ENCODE measurements around the gene ICAM2. TPM values are rescaled to one million over a fixed set of nuclear protein-coding genes. Genes with fewer than 3 reads are reported as not detected.

The ICAM2 gene
- 34.3 TPM for total RNA-seq
- 10 to 100 TPM; 26.4 to 35.1 (median 30.3) TPM for polyA plus RNA-seq (ENCODE audit: insufficient read depth in 1 of 8, insufficient read length in 8 of 8, low replicate concordance in 1 of 8)
- long read RNA-seq, donor 1, partial matches to known transcripts, result 0 of 3 reads
- long read RNA-seq, donor 1, other reads (novel, unspliced or antisense), result 0 of 3 reads
- long read RNA-seq, donor 2, partial matches to known transcripts, result 0 of 1 reads
- long read RNA-seq, donor 2, other reads (novel, unspliced or antisense), result 0 of 1 reads
- long read RNA-seq, donor 3, transcript ICAM2-208 (5 exons, 1,103 nt), result major isoform, 5 of 10 reads
- long read RNA-seq, donor 3, partial matches to known transcripts, result 0 of 10 reads
- long read RNA-seq, donor 3, other reads (novel, unspliced or antisense), result 0 of 10 reads
- long read RNA-seq, donor 4, transcript ICAM2-203 (4 exons, 1,221 nt), result major isoform, 6 of 9 reads
- long read RNA-seq, donor 4, partial matches to known transcripts, result 0 of 9 reads
- long read RNA-seq, donor 4, other reads (novel, unspliced or antisense), result 0 of 9 reads
- long read RNA-seq, donor 5, transcript ICAM2-203 (4 exons, 1,221 nt), result major isoform, 22 of 36 reads
- long read RNA-seq, donor 5, transcript ICAM2-208 (5 exons, 1,103 nt), result minor isoform, 10 of 36 reads
- long read RNA-seq, donor 5, partial matches to known transcripts, result 0 of 36 reads
- long read RNA-seq, donor 5, other reads (novel, unspliced or antisense), result 0 of 36 reads
- long read RNA-seq, donor 6, transcript ICAM2-203 (4 exons, 1,221 nt), result major isoform, 18 of 29 reads
- long read RNA-seq, donor 6, transcript ICAM2-208 (5 exons, 1,103 nt), result minor isoform, 8 of 29 reads
- long read RNA-seq, donor 6, partial matches to known transcripts, result 0 of 29 reads
- long read RNA-seq, donor 6, other reads (novel, unspliced or antisense), result 0 of 29 reads
- long read RNA-seq, donor 7, transcript ICAM2-208 (5 exons, 1,103 nt), result minor isoform, 6 of 21 reads
- long read RNA-seq, donor 7, transcript ICAM2-203 (4 exons, 1,221 nt), result major isoform, 14 of 21 reads
- long read RNA-seq, donor 7, partial matches to known transcripts, result 0 of 21 reads
- long read RNA-seq, donor 7, other reads (novel, unspliced or antisense), result 0 of 21 reads
- long read RNA-seq, donor 8, transcript ICAM2-203 (4 exons, 1,221 nt), result major isoform, 12 of 22 reads
- long read RNA-seq, donor 8, transcript ICAM2-208 (5 exons, 1,103 nt), result minor isoform, 8 of 22 reads
- long read RNA-seq, donor 8, partial matches to known transcripts, result 0 of 22 reads
- long read RNA-seq, donor 8, other reads (novel, unspliced or antisense), result 0 of 22 reads
- long read RNA-seq, donor 9, partial matches to known transcripts, result 0 of 8 reads
- long read RNA-seq, donor 9, other reads (novel, unspliced or antisense), result 0 of 8 reads
- long read RNA-seq, donor 10, transcript ICAM2-203 (4 exons, 1,221 nt), result major isoform, 8 of 15 reads
- long read RNA-seq, donor 10, transcript ICAM2-208 (5 exons, 1,103 nt), result minor isoform, 6 of 15 reads
- long read RNA-seq, donor 10, partial matches to known transcripts, result 0 of 15 reads
- long read RNA-seq, donor 10, other reads (novel, unspliced or antisense), result 0 of 15 reads
- long read RNA-seq, donor 11, transcript ICAM2-208 (5 exons, 1,103 nt), result minor isoform, 6 of 16 reads
- long read RNA-seq, donor 11, transcript ICAM2-203 (4 exons, 1,221 nt), result major isoform, 10 of 16 reads
- long read RNA-seq, donor 11, partial matches to known transcripts, result 0 of 16 reads
- long read RNA-seq, donor 11, other reads (novel, unspliced or antisense), result 0 of 16 reads

DNA sequence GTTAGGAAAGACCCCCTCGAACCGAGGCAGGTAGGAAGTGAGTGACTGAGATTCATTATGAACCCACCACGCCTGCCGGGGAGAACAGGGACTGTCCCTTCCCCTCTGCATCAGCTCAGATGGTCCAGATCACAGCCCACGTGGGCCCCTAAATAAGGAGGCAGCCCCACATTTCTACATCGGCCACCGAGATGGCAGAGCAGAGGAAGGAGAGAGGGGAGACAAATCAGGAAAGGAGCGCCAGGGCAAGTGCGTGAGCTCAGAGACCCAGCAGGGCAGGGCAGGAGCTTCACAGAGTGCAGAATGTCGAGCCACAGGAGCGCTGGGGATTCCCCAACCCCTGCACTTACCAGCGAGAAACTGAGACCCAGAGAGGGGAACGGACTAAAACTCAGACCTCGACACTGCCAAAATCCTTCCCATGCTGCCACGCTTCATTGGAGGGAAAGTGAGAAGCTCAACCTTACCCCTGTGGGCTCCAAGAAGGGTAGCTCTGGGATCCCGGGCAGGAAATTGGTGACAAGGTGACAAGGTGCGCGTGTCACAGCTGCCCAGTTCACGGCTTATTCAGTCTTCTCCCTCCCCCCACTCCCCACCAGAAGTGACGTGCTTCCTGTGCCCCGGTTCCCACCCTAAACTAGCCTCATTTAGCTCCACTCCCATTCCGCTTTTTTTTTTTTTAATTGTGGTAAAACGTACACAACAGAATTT is at the start of gene ICAM2:
Gene ICAM2, minus strand, starts transcription at position 578 of the 711 bp plus-strand sequence. CDS start 13,942 bp downstream, outside the sequence.
- no peaks in the 10 kb centered on the region for H3K36me3 ChIP-seq (ENCODE audit: control insufficient read depth, insufficient read depth, low read length)
- WGBS (ENCODE audit: insufficient coverage), result 21% methylated on average over 16 of the region's 23 CpGs
- peak within 1 kb of the TSS; percentile 90 for H3K27ac ChIP-seq (ENCODE audit: low read length)
- H3K27me3 ChIP-seq (ENCODE audit: control insufficient read depth, insufficient read depth, low read length), result no peaks in the 10 kb centered on the region
- peak within 1 kb of the TSS; percentile 39 for H3K4me3 ChIP-seq (ENCODE audit: low read length)
- peaks cover 8% of the 10 kb centered on the region for H3K4me1 ChIP-seq (ENCODE audit: control insufficient read depth, insufficient read depth, low read length)
- H3K9me3 ChIP-seq (replicated peaks; ENCODE audit: control insufficient read depth, low read depth, low read length), result no peaks in the 10 kb centered on the region
- peak; percentile 57 for DNase-seq

DNA sequence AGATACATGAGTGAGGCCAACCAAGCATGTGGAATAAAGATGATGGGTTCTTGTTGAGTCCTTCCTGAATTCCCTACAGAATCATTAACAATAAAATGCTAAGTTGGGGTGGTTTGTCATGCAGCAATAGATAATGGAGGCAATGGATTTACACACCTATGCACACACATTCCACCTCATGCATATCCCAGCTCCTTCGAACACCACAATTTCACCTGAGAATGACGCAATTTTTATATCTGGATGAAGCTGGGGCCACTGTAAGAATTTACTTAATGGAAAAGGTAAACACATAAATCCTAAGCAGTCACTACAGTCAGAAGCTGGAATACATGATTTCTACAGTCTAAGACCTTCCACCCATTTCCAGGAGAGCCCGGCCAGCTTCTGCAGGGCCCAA is 49.8 kb upstream of the ICAM2 start:
- Histone ChIP-seq H3K36me3 (ENCODE audit: control insufficient read depth, insufficient read depth, low read length) (peaks cover 53% of the 10 kb centered on the region), H3K4me3 (ENCODE audit: low read length) (no peak overlapping the region), H3K4me1 (ENCODE audit: control insufficient read depth, insufficient read depth, low read length) (no peaks in the 10 kb centered on the region), H3K27ac (ENCODE audit: low read length) (no peak overlapping the region), H3K27me3 (ENCODE audit: control insufficient read depth, insufficient read depth, low read length) (no peaks in the 10 kb centered on the region), H3K9me3 (replicated peaks; ENCODE audit: control insufficient read depth, low read depth, low read length) (peaks cover 13% of the 10 kb centered on the region)
- WGBS (ENCODE audit: insufficient coverage), result no CpG with 5 or more reads among the region's 3 CpGs
- no peak for DNase-seq

DNA sequence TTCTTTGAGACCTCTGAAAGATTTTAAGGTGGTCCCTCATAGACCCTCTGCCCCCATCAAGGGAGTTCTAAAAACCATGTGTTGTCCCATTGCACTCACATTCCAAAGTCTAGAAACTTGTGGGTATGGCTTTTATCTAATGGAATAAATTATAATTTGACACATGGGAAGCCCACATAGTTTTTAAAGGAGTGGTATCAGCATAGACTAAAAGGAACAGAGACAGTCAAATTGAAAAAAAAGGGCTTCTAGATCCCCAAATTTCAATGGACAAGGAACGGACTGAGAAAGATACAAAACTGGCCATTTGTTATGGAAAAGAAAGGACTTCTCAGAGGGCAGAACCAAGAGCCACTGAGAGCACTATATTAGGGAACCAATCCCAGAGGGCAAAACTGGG is 48.7 kb upstream of the ICAM2 start:
- 100% methylated on average over 1 of the region's 1 CpG for WGBS (ENCODE audit: insufficient coverage)
- H3K36me3 ChIP-seq (ENCODE audit: control insufficient read depth, insufficient read depth, low read length), result peaks cover 61% of the 10 kb centered on the region
- H3K9me3 ChIP-seq (replicated peaks; ENCODE audit: control insufficient read depth, low read depth, low read length), result peaks cover 13% of the 10 kb centered on the region
- no peaks in the 10 kb centered on the region for H3K4me1 ChIP-seq (ENCODE audit: control insufficient read depth, insufficient read depth, low read length)
- H3K27ac ChIP-seq (ENCODE audit: low read length), result no peak overlapping the region
- H3K4me3 ChIP-seq (ENCODE audit: low read length), result no peak overlapping the region
- H3K27me3 ChIP-seq (ENCODE audit: control insufficient read depth, insufficient read depth, low read length), result no peaks in the 10 kb centered on the region
- DNase-seq, result no peak

DNA sequence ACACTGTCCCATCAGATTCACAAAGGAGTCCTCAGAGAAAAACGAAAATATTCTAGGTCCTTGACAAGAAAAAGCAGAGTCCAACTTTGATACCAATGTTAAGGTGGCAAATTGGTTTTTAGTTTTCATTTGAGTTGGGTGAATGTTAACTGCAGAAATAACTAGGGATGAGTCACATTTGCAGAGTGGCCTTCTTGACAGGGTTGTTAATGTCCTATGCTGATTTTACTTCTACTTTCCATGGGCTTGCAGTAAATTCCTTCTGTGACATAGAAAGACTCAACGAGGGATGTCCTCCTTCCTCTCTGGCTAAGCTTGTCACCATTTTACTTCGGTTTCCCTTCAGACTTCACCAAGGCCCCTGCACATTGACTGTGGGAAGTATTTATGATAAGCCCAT is 47.2 kb upstream of the ICAM2 start:
- no CpG with 5 or more reads among the region's 3 CpGs for WGBS (ENCODE audit: insufficient coverage)
- Histone ChIP-seq H3K27ac (ENCODE audit: low read length) (no peak overlapping the region), H3K9me3 (replicated peaks; ENCODE audit: control insufficient read depth, low read depth, low read length) (peaks cover 13% of the 10 kb centered on the region), H3K27me3 (ENCODE audit: control insufficient read depth, insufficient read depth, low read length) (no peaks in the 10 kb centered on the region), H3K36me3 (ENCODE audit: control insufficient read depth, insufficient read depth, low read length) (peaks cover 64% of the 10 kb centered on the region), H3K4me3 (ENCODE audit: low read length) (no peak overlapping the region), H3K4me1 (ENCODE audit: control insufficient read depth, insufficient read depth, low read length) (no peaks in the 10 kb centered on the region)
- no peak for DNase-seq

DNA sequence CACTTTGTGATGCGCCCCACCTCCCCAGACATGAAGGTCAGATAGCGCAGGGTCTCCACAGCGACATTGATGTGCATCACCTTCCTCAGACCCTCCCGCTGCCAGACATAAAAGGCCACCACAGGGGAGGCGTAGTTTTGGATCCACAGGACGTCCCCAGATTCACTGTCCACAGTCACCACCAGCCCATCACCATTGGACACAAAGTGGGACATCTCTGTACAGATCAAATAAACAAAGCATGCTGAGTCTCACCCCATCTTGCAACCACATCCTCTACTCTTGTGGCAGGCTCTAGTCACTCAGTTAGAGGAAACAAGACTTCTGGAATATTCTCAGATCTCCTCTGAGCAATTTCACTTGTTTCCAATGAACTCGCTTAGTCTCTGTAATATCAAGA is 46.3 kb upstream of the ICAM2 start:
- 89% methylated on average over 6 of the region's 7 CpGs for WGBS (ENCODE audit: insufficient coverage)
- H3K27ac ChIP-seq (ENCODE audit: low read length), result no peak overlapping the region

DNA sequence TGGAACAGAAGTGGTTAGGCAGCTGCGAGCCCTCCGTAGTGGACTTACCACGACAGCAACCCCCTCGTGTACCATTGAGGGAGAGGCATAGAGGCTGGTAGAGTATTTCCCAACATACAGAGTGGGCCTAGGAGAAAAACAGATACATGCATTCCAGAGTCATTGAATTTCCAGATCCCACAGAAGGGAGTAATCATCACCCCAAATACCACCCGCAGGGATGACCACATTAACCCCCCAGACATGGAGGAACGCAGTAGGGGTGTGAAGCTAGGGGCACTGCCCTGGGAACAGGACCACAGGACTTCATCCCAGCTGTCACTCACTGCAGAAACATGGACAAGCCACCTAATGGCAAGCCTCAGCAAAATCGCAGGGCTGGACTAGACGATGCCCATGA is 44.7 kb upstream of the ICAM2 start:
- 73% methylated on average over 2 of the region's 8 CpGs for WGBS (ENCODE audit: insufficient coverage)
- no peaks in the 10 kb centered on the region for H3K27me3 ChIP-seq (ENCODE audit: control insufficient read depth, insufficient read depth, low read length)
- DNase-seq, result no peak
- peaks cover 13% of the 10 kb centered on the region for H3K9me3 ChIP-seq (replicated peaks; ENCODE audit: control insufficient read depth, low read depth, low read length)
- no peak overlapping the region for H3K27ac ChIP-seq (ENCODE audit: low read length)
- H3K36me3 ChIP-seq (ENCODE audit: control insufficient read depth, insufficient read depth, low read length), result peaks cover 56% of the 10 kb centered on the region
- H3K4me1 ChIP-seq (ENCODE audit: control insufficient read depth, insufficient read depth, low read length), result no peaks in the 10 kb centered on the region
- H3K4me3 ChIP-seq (ENCODE audit: low read length), result no peak overlapping the region

More for the DNA sequence above, 46.3 kb upstream of the ICAM2 start:
- Histone ChIP-seq H3K9me3 (replicated peaks; ENCODE audit: control insufficient read depth, low read depth, low read length) (peaks cover 13% of the 10 kb centered on the region), H3K27me3 (ENCODE audit: control insufficient read depth, insufficient read depth, low read length) (no peaks in the 10 kb centered on the region), H3K36me3 (ENCODE audit: control insufficient read depth, insufficient read depth, low read length) (peaks cover 60% of the 10 kb centered on the region), H3K4me3 (ENCODE audit: low read length) (no peak overlapping the region), H3K4me1 (ENCODE audit: control insufficient read depth, insufficient read depth, low read length) (no peaks in the 10 kb centered on the region)
- no peak for DNase-seq

DNA sequence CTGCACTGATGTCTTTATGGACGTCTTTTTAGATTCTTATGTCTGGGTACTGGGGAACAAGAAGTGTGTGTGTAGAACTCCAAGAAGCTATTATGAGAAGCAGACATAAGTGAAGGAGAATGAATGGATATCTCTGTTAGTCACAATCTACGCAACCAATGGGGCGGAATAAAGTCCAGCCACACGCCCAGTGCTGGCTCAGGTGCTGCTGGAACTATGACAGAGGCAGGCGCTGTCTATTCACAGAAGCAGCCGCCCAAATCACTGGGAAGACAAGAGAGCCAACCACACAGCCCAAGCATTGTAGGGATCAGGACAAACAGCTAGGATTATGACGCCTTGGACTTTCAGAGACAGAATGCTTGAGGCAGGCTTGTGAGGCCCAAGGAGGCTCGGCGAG is 43.9 kb upstream of the ICAM2 start:
- 87% methylated on average over 9 of the region's 9 CpGs for WGBS (ENCODE audit: insufficient coverage)

DNA sequence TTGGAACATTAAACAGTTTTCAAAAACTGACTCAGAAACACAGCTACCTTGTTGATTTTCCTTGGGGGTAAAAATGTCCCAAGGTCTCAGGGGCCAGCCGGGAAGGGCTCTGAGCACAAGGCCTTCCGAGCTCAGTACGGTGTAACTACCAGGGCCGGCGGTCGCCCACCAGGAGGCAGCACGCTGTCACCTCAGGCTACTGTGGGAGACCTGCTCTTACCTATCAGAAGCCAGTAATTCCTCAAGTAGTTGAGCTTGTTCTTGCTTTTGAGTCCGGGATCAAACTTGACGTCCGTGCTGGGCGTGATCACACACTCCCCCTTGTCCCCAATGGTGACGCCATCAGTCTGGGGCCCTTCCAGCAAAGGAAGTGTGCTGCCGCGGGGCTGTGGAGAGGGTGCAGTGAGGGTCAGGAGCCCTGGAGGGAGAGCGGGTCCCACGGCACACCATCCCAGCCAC is 43.4 kb upstream of the ICAM2 start:
- peaks cover 52% of the 10 kb centered on the region for H3K36me3 ChIP-seq (ENCODE audit: control insufficient read depth, insufficient read depth, low read length)
- WGBS (ENCODE audit: insufficient coverage), result 58% methylated on average over 9 of the region's 16 CpGs
- no peak overlapping the region for H3K27ac ChIP-seq (ENCODE audit: low read length)
- H3K27me3 ChIP-seq (ENCODE audit: control insufficient read depth, insufficient read depth, low read length), result no peaks in the 10 kb centered on the region
- no peak overlapping the region for H3K4me3 ChIP-seq (ENCODE audit: low read length)
- H3K9me3 ChIP-seq (replicated peaks; ENCODE audit: control insufficient read depth, low read depth, low read length), result peaks cover 3% of the 10 kb centered on the region
- no peaks in the 10 kb centered on the region for H3K4me1 ChIP-seq (ENCODE audit: control insufficient read depth, insufficient read depth, low read length)
- peak; percentile 18 for DNase-seq

More for the DNA sequence above, 43.9 kb upstream of the ICAM2 start:
- DNase-seq, result no peak
- Histone ChIP-seq H3K4me3 (ENCODE audit: low read length) (no peak overlapping the region), H3K9me3 (replicated peaks; ENCODE audit: control insufficient read depth, low read depth, low read length) (peaks cover 7% of the 10 kb centered on the region), H3K27me3 (ENCODE audit: control insufficient read depth, insufficient read depth, low read length) (no peaks in the 10 kb centered on the region), H3K36me3 (ENCODE audit: control insufficient read depth, insufficient read depth, low read length) (peaks cover 53% of the 10 kb centered on the region), H3K27ac (ENCODE audit: low read length) (no peak overlapping the region), H3K4me1 (ENCODE audit: control insufficient read depth, insufficient read depth, low read length) (no peaks in the 10 kb centered on the region)
